Endothelial cell of umbilical vein (primary cell): Measurements from ENCODE around the gene HEBP1. TPM values are rescaled to one million over a fixed set of nuclear protein-coding genes. Genes with fewer than 3 reads are reported as not detected.

Source experiments
- BruUV-seq: library from RNA; stranded (reverse); fragments of 400-500 nt; replicated peaks from 2 replicates; lab custom pipeline; 2021; lab: Mats Ljungman, UMichigan
- CTCF ChIA-PET: fragments of 300-600, 350-600 bp; sonication (Branson Sonifier 250); formaldehyde crosslinking; loops from one replicate; lab custom pipeline; 2021; ENCODE audit warnings: antibody characterized with exemption, inconsistent platforms; lab: Charles Lee
- POLR2A ChIA-PET: fragments of 300-600, 350-600 bp; sonication (Branson Sonifier 250); formaldehyde crosslinking; loops from one replicate; lab custom pipeline; 2021; ENCODE audit warnings: antibody characterized with exemption, inconsistent platforms; lab: Charles Lee
- DNase-seq: peaks from one replicate; pipeline ENCODE4 v3.0.0-alpha.2; 2011; ENCODE audit warnings: low read depth, low spot score
- FAIRE-seq: peaks from 2 replicates; lab custom pipeline; 2011; peaks lifted over from hg19 to GRCh38; lab: Jason Lieb, UNC
- H2AFZ ChIP-seq: 2 replicates; pipeline ENCODE4 v1.6.0; 2012; ENCODE audit warnings: low read depth, low read length, control low read depth, inconsistent platforms
- H3K27ac ChIP-seq: 2 replicates; pipeline ENCODE4 v1.5.1; 2011; ENCODE audit warnings: low read depth, mild to moderate bottlenecking, control low read depth, low read length, moderate library complexity; ENCODE audit not compliant: insufficient read depth
- H3K27me3 ChIP-seq, 2 experiments: 2 replicates each; pipeline versions ENCODE4 v1.6.0 to v1.6.1; 2011; ENCODE audit warnings: low read length in 2 of 2, mixed read lengths in 1 of 2; ENCODE audit not compliant: control insufficient read depth in 2 of 2, insufficient read depth in 2 of 2
- H3K36me3 ChIP-seq, 2 experiments: 2 replicates in 1 of 2; 3 replicates in 1 of 2; pipeline ENCODE4 v1.5.1; 2011; ENCODE audit warnings: low read length in 2 of 2, mild to moderate bottlenecking in 1 of 2, moderate library complexity in 1 of 2; ENCODE audit not compliant: control insufficient read depth in 2 of 2, insufficient read depth in 2 of 2; ENCODE audit errors: extremely low read depth in 1 of 2
- H3K4me1 ChIP-seq: 3 replicates; pipeline ENCODE4 v1.5.1; 2011; ENCODE audit warnings: mild to moderate bottlenecking, low read length; ENCODE audit not compliant: control insufficient read depth, insufficient read depth; ENCODE audit errors: extremely low read depth
- H3K4me2 ChIP-seq: 2 replicates; pipeline ENCODE4 v1.6.1; 2011; ENCODE audit warnings: low read length, control low read depth, mixed read lengths; ENCODE audit not compliant: insufficient read depth
- H3K4me3 ChIP-seq, 3 experiments: fragments of 200-600 bp in 1 of 3; sonication (generic), shearing (Covaris generic) in 1 of 3; replicated peaks in 1 of 3; 2 replicates each; pipeline ENCODE4 v1.5.1; 2011 to 2016; ENCODE audit warnings: control low read depth in 3 of 3, low read length in 3 of 3, mild to moderate bottlenecking in 2 of 3, inconsistent platforms in 1 of 3, low read depth in 1 of 3, moderate library complexity in 1 of 3; ENCODE audit not compliant: insufficient read depth in 1 of 3
- H3K79me2 ChIP-seq: 2 replicates; pipeline ENCODE4 v1.6.0; 2012; ENCODE audit warnings: low read length, inconsistent platforms; ENCODE audit not compliant: control insufficient read depth, insufficient read depth
- H3K9ac ChIP-seq: replicated peaks from 2 replicates; pipeline ENCODE3; 2011; ENCODE audit warnings: low read length, control low read depth; ENCODE audit not compliant: insufficient read depth; ENCODE audit errors: extremely low read depth
- H3K9me1 ChIP-seq: replicated peaks from 3 replicates; pipeline ENCODE4 v1.6.0; 2011; ENCODE audit warnings: mild to moderate bottlenecking, low read length; ENCODE audit not compliant: control insufficient read depth, insufficient read depth; ENCODE audit errors: extremely low read depth
- H3K9me3 ChIP-seq: replicated peaks from 2 replicates; pipeline ENCODE4 v1.5.1; 2012; ENCODE audit warnings: low read length, inconsistent platforms; ENCODE audit not compliant: control insufficient read depth, insufficient read depth
- H4K20me1 ChIP-seq: replicated peaks from 2 replicates; pipeline ENCODE3; 2011; ENCODE audit warnings: mild to moderate bottlenecking, low read length; ENCODE audit not compliant: control insufficient read depth, insufficient read depth; ENCODE audit errors: extremely low read depth
- EZH2 ChIP-seq: IDR thresholded peaks from 2 replicates; pipeline ENCODE4 v1.6.1; 2012; ENCODE audit warnings: borderline replicate concordance, low read depth, mild to moderate bottlenecking, moderate library complexity, low read length, inconsistent platforms; ENCODE audit not compliant: severe bottlenecking
- FOS ChIP-seq: IDR thresholded peaks from 2 replicates; pipeline ENCODE4 v1.6.1; 2011; ENCODE audit warnings: mild to moderate bottlenecking, low read length, moderate library complexity, borderline replicate concordance; ENCODE audit not compliant: insufficient read depth
- GATA2 ChIP-seq: IDR thresholded peaks from 2 replicates; pipeline ENCODE4 v1.7.0; 2011; ENCODE audit warnings: low read depth, mild to moderate bottlenecking, moderate library complexity, mixed read lengths, low read length; ENCODE audit not compliant: insufficient read length, insufficient read depth
- JUN ChIP-seq: IDR thresholded peaks from 2 replicates; pipeline ENCODE4 v1.6.1; 2011; ENCODE audit warnings: borderline replicate concordance, low read depth; ENCODE audit not compliant: insufficient read length, insufficient read depth
- MYC ChIP-seq: IDR thresholded peaks from one replicate; pipeline ENCODE4 v1.6.1; 2011; ENCODE audit warnings: mild to moderate bottlenecking, low read depth, low read length
- POLR2A ChIP-seq: IDR thresholded peaks from 2 replicates; pipeline ENCODE4 v1.6.1; 2012; ENCODE audit warnings: low read depth, mild to moderate bottlenecking, control low read depth, low read length
- POLR2AphosphoS5 ChIP-seq: IDR thresholded peaks from 2 replicates; pipeline ENCODE4 v1.6.1; 2012; ENCODE audit warnings: low read depth, mild to moderate bottlenecking, control low read depth, low read length, moderate library complexity; ENCODE audit not compliant: insufficient read depth
- dilution Hi-C: fragments of 300-500 bp; cut with MboI; formaldehyde crosslinking; loops from one replicate; pipeline ENCODE4 v1.15.0; 2019; ENCODE audit warnings: low sequenced_read_pairs; ENCODE audit not compliant: extremely low pct_ligation_motif_present
- intact Hi-C: fragments of 100-400 bp; cut with micrococcal nuclease; formaldehyde crosslinking; loops from one replicate; pipeline ENCODE4 v1.10.0; 2022
- polyA plus RNA-seq, 4 experiments: library from polyadenylated mRNA; depleted of rRNA in 3 of 4; stranded (reverse) in 3 of 4; unstranded in 1 of 4; fragments of >200 nt; gene quantifications; 2 replicates each; pipeline versions ENCODE4 v1.2.1 to v1.2.3, GENCODE V29; 2011 to 2012; ENCODE audit warnings: missing spikeins in 1 of 4
- total RNA-seq: library from RNA; stranded (reverse); gene quantifications from 2 replicates; pipeline ENCODE4 v1.2.3, GENCODE V29; 2021
- TF ChIP-seq, protein P1 (sequence below), 2 donors: IDR thresholded peaks; 1 replicate in 1 of 2; 2 replicates in 1 of 2; pipeline ENCODE4 v1.5.1; 2011; ENCODE audit warnings: low read length in 2 of 2, mild to moderate bottlenecking in 2 of 2, moderate library complexity in 2 of 2, control low read depth in 1 of 2, inconsistent platforms in 1 of 2, low read depth in 1 of 2; ENCODE audit not compliant: insufficient read depth in 1 of 2; ENCODE audit errors: extremely low read depth in 1 of 2
- TF ChIP-seq, protein P2 (sequence below): IDR thresholded peaks from 2 replicates; pipeline ENCODE4 v1.6.1; 2011; ENCODE audit not compliant: insufficient read depth, insufficient read length

Gene HEBP1
- total and polyA plus RNA-seq, 2 donors (not counting 3 experiments of a cell fraction or from before 2014, with no cell fraction given): 23.1 to 59.5 TPM

DNA sequence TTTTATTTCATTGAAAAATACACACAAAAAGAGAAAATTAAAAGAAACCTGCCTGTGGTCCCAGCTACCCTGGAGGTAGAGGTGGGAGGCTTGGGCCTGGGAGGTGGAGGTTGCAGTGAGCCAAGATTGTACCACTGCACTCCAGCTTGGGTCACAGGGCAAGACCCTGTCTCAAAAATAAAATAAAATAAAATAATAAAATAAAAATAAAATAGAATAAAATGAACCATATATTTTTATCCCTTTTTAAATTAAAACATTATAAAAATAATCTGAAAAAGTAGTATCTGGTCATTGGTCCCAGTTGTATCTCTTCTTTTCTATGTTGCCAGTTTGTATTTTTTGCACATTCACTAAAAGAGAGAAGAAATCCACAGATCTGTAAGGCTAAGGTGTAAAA is 27.4 kb upstream of the HEBP1 start:
- TF ChIP-seq JUN (no peak), MYC (no peak), POLR2AphosphoS5 (no peak), POLR2A (no peak), GATA2 (no peak), EZH2 (no peak), FOS (no peak)
- TF ChIP-seq, protein P1, sequence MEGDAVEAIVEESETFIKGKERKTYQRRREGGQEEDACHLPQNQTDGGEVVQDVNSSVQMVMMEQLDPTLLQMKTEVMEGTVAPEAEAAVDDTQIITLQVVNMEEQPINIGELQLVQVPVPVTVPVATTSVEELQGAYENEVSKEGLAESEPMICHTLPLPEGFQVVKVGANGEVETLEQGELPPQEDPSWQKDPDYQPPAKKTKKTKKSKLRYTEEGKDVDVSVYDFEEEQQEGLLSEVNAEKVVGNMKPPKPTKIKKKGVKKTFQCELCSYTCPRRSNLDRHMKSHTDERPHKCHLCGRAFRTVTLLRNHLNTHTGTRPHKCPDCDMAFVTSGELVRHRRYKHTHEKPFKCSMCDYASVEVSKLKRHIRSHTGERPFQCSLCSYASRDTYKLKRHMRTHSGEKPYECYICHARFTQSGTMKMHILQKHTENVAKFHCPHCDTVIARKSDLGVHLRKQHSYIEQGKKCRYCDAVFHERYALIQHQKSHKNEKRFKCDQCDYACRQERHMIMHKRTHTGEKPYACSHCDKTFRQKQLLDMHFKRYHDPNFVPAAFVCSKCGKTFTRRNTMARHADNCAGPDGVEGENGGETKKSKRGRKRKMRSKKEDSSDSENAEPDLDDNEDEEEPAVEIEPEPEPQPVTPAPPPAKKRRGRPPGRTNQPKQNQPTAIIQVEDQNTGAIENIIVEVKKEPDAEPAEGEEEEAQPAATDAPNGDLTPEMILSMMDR (IDR thresholded peaks at IDR 0.05; ENCODE audit: extremely low read depth in 1 of 2, insufficient read depth in 1 of 2, low read depth in 1 of 2, low read length in 2 of 2): no peak
- TF ChIP-seq, protein P2, sequence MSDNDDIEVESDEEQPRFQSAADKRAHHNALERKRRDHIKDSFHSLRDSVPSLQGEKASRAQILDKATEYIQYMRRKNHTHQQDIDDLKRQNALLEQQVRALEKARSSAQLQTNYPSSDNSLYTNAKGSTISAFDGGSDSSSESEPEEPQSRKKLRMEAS: no peak
- FAIRE-seq (no peak), DNase-seq (no peak)
- Histone ChIP-seq H3K4me2 (no peak overlapping the region), H3K36me3 (no peaks in the 10 kb centered on the region), H3K9me3 (no peaks in the 10 kb centered on the region), H2AFZ (no peak overlapping the region), H3K4me3 (no peak overlapping the region), H3K4me1 (no peaks in the 10 kb centered on the region), H3K9me1 (no peaks in the 10 kb centered on the region), H3K79me2 (no peaks in the 10 kb centered on the region), H3K27ac (no peak overlapping the region), H3K9ac (no peak overlapping the region), H4K20me1 (no peaks in the 10 kb centered on the region), H3K27me3 (no peaks in the 10 kb centered on the region)
- intact Hi-C loops: no loop called here
- ChIA-PET CTCF (interaction anchor here (1.5 kb wide), 1 partner anchor 15 kb away, joined by 5 read pairs; no protein-coding TSS in a partner anchor), POLR2A (no interaction called here)
- no TSS peak for BruUV-seq
- dilution Hi-C loops: no loop called here
